Activated CD4-positive, alpha-beta T cell treated with anti-CD3 and anti-CD28 coated beads, Interleukin-2, amount 50 U/mL, for 24 hours (primary cell): ENCODE measurements around the gene CCDC148.
"Not testable (repeated sequence)": the region's sequence is repeated elsewhere in the genome, so short reads cannot be mapped to it uniquely, and the experiment has no call there.

Source experiments
- DNase-seq, 2 donors: peaks; one replicate each; pipeline ENCODE4 v3.0.0-alpha.2; 2020; ENCODE audit warnings: low read depth in 1 of 2, low spot score in 1 of 2

CCDC148 gene

DNA sequence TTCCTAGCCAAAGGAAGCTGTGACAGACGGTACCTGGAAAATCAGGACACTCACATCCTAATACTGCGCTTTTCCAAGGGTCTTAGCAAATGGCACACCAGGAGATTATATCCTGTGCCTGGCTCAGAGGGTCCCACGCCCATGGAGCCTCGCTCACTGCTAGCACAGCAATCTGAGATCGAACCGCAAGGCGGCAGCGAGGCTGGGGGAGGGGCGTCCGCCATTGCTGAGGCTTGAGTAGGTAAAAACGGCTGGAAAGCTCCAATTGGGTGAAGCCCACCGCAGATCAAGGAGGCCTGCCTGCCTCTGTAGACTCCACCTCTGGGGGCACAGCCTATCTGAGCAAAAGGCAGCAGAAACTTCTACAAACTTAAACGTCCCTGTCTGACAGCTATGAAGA, 22.8 kb downstream of the CCDC148 start:
- DNase-seq, result not testable (repeated sequence)

DNA sequence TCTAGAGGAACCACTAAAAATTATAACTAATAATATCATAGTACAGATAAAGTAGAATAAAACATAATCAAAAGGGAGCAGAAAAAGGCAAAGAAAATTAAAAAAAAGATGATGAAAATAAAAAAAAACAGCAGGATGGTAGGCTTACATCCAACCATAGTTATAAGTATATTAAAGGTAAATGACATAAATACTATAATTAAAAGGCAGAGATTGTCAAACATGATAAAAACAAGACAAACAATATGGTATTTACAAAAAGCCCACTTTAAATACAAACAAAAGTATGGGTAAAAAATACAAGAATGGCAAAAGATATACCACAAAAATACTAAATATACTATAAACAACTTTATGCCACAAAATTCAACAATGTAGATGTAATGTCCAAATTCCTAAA, 24.4 kb downstream of the CCDC148 start:
- DNase-seq, result no peak

DNA sequence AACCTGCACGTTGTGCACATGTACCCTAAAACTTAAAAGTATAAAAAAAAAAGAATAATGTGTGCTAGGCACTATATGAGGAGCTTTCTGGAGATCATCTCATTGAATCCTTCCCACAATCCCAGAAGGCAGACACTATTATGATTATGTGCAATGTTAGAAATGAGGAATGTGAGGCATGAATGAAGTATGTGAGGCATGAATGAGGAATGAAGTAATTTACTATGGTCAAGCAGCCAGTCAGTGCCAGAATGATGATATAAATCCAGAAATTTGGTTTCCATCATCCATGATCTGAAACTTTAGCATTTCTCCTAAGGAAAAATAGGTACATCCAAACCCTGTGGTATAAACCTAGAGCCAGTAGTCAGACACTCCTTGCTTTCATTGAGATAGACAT, 42.0 kb downstream of the CCDC148 start:
- no peak for DNase-seq

DNA sequence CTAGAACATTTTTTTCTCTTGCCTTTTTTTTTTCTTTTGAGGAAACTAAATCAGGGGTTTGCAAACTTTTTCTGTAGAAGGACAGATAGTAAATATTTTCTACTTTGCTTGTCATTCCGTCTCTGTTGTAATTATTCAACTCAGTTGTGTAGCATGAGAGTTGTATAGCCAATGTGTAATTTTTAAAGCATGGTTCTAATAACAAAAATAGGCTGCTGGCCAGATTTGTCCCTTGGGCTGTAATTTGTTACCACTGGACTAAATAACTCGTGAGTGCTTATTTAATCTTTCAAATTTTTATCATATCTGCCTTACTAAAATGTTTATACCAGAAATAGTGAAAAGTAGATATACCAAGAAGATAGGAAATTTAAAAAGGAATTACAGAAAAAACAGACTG, 43.0 kb downstream of the CCDC148 start:
- DNase-seq, result no peak

DNA sequence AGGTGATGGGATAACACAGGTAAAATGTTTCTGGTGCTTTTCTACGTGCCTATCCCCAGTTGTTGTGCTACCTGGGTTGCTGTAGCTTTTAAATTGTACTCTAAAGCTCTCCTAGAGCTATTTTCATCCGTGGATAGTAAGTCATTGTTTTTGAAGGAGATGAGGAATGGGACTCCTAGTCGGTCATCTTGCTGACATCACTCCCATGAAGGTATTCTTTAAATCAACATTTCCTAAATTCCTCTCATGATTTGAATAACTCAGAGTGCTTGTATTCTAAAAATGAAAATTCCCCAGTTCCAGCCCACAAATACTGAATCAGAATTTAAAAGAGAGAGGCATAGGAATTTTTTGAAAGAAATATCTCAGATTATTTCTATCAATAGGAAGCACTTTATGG, 44.3 kb downstream of the CCDC148 start:
- no peak for DNase-seq

DNA sequence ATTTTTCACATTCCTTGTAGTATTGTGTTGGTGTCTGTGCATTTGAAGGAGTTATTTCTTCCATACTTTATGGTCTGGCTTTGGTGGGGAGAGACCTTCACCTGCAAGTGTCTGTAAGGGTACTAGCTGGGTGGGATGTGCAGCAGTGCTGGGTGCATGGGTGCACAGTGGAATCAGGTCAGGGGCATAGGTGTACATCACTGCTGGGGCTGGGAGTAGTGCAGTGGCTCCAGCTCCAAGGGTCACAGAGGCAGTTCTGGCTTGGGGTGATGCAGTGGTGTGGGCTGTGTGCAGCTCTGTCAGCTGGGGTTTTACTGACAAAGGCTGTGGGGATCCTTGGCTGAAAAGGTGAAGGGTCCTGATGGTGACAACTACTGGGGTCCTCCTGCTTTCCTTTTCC, 44.8 kb downstream of the CCDC148 start:
- no peak for DNase-seq

DNA sequence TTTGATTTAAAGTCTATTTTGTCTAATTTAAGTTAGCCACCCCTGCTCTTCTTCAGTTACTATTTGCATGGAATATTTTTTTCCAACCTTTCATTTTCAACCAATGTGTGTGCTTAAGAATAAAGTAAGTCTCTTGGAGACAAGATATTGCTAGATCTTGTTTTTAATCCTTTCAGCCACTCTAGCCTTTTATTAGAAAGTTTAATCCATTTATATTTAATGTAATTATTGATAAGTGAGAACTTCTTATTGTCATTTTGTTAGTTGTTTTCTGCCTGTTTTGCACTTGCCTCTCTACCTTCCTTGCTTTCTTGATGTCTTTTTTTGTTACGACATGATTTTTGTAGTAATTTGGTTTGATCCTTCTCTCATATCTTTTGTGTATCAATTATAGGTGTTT, 46.4 kb downstream of the CCDC148 start:
- DNase-seq, result no peak

DNA sequence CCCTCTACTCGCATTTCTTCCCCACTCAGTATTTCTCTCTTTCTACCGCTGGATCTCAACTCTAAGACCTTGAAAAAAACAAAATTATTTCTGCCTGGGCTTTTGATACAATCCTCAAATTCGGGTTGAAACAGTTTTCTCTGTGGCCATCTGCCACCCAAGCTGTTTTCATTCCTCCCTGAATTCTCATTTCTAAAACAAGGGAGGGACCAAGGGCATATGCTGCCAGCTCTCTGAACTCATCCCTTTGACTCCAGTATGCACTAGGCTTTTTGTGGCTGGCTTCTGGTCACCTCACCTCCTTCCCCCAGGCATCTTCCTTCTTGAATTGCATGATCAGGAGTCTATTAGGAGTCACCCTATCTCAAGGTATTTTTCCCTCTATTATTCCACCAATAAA, 49.5 kb downstream of the CCDC148 start:
- DNase-seq, result no peak

DNA sequence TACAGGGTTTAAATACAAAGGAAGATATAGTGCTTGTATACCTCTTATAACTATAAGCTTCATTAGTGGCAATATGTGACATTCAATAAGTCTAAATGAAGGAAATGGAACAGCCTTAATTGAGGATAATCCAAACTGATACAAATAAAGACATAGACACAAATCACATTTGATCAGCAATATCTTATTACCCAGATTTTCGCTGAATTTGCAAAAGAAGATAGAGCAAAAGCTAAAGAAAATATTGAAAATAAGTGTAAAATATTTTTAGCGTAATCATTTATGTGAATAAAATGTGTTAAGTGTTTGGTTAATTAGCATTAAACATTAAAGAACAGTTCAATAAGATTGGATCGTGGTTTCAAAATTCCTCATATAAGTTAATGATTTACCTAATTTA, 51.2 kb downstream of the CCDC148 start:
- no peak for DNase-seq

DNA sequence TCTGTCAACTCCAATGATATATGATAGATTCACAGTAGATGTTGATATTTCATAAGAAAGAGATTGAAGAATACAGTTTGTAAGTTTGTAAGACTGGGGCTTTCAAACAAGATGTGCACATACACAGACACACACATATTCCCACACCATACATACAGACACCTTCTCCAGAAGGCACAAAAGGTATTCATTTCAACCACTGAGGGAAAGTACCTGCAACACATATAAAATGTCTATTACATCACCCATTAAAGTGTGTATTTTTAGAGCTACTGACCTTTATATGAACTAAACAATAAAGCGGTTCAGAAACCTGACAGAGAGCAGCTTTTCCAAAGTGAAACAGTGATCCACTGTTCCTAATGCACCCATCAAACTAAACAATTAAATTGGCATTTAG, 53.3 kb downstream of the CCDC148 start:
- DNase-seq, result no peak

DNA sequence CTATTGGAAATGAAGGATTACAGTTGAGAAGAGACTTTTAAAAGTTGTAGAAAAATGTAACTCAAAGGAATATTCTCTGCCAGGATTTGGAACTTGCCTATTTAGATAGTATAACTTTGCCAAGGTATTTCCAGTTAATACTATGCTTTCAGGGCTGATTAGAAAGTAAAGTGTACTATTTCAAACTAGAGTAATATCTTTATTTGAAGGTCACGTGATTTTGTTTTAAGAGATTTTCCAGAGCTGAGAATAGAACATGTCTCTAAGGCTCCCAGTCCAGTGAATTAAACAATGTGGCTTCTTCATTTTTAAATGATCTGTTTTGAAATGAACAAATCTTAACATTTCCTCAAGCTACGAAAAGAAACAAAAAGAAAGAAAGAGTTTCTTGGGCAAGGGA, 53.9 kb downstream of the CCDC148 start:
- DNase-seq, result no peak

DNA sequence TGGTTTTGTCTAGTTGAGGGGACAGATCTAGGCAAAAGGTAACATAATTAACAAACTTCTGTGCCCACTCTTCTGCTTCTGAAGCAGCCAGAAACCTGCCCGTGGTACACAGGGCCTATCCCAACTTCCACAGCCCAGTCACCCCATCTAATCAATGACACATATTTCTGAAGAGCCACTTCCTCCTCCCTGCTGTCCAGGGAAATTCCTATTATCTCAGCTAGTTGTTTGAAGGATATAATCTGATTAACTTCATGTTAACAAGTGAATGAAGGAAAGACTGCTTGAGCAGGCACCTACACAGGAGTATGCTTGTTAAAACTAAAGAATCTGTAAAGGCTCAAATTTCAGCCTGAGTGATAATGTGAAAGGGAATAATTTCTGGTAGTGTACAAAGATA, 61.4 kb downstream of the CCDC148 start:
- DNase-seq, result no peak

DNA sequence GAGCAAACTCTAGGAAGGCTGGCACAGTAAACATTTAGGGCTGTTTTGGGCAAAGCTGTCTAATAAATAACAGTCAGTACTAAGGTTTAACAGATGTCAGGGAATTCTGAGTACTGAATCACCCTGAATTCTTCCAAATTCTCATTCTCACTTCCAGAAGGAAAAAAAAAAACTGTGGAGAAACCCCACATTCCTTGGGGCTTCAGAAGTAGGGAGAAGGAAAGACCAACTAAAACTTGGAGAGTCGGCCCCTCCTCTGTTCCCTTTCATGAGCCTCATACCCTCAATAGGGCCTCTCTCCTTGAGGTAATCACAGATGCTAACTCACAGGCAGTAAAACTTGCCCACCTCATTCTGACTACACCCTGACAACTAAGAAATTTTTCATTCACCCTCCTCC, 62.1 kb downstream of the CCDC148 start:
- DNase-seq, result no peak

DNA sequence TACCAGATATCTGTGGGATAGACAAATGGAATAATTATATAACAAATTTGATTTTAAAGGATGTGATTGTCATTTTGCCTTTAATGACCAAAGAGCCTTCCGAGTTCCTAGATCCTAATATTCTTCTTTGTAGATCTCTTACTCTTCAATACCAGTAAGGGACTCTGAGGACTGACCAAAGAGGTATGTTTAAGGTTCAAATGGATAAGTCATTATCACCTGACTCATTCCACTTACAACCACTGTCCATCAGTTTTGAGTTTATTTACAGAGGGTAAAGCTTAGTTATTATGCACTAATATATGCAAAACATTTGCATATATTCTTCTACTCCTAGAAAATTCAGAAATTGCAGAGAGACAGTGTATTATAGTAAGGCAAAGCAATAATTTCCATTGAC, 62.7 kb downstream of the CCDC148 start:
- DNase-seq, result no peak

DNA sequence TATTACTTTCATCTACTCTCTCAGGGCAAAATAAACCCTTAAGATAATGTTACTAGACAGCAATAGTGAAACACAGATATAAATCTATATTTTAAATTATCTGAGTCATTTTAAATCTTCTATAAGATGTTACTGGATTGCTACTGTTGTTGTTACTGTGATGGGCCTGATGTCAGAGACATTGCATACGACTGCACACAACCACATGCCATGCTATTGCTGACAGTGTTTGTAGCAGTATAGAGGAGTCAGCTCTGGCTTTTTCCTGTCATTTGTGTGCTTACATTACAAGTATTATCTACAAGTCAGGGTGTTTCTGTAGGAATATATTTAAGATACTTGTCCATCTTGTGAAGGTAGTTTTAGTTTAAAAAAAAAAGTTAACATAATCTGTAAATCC, 63.9 kb downstream of the CCDC148 start:
- no peak for DNase-seq

DNA sequence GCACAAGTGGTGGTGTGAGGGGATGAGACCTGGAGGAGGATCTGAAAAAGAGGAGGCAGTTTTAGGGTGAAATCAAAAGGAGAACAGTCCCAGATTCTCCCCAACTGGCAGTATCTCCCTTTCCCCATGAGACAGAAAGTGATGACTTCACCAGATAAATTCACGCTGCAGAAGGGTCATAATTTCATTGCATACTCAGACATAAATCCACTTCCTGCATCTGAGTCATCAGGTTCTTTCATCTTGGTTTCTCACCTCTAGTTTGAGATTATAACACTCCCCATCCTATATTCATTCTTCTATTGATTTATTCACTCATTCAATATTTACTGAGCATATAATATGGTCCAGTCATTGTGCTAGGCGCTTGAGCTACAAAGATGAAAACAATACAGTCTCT, 64.7 kb downstream of the CCDC148 start:
- no peak for DNase-seq

DNA sequence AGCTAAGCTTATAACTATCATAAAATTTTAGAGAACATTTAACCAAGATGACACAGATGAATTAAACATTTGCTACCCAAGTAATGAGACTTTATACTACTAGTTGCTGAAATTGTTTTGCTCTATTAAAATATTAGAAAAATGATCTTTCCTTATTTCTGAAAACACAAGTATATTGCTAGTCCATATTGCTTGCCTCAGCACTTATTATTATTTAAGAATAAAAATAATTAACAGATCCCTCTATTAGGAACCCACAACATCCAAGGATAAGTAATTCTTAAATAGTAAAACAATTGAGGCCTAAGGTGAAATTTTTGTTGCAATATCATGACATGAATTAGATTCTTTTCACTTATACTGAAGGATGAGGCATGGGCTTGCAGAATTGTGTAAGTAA, 65.2 kb downstream of the CCDC148 start:
- DNase-seq, result no peak

DNA sequence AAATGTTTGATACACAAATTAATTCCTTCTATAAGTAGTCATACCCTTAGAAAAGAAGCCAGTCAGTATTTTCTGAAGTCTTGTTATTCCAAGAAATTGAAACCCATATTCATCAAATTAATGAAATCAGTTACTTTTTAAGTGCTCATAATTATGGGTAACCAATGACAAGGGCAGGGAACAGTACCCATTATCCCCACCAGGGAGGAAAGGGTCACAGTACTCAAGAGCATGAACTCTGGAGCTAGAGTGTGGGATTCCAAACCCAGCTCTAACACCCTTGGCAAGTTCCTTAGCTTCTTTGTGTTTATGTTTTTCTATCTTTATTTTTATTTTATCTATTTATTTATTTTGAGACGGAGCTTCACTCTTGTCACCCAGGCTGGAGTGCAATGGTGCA, 68.4 kb downstream of the CCDC148 start:
- DNase-seq, result no peak

DNA sequence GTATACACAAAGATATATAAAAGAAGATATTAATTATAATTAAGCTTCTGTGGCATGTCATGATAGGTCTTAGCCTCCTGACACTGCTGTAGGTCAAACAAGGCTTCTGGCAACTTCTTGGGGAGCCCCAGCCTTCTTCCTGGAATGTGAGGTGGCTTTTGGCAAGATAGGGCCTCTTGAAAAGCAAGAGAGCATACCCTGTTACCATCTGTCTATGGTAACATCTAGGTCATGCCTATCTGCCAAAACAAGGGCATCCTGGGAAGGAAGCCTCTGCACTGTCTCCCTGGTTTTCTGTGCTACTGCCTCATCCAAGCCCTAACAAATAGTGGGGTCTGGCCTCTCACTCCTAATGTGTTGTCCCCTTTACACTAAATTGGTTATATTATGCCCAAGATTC, 70.9 kb downstream of the CCDC148 start:
- DNase-seq, result no peak

DNA sequence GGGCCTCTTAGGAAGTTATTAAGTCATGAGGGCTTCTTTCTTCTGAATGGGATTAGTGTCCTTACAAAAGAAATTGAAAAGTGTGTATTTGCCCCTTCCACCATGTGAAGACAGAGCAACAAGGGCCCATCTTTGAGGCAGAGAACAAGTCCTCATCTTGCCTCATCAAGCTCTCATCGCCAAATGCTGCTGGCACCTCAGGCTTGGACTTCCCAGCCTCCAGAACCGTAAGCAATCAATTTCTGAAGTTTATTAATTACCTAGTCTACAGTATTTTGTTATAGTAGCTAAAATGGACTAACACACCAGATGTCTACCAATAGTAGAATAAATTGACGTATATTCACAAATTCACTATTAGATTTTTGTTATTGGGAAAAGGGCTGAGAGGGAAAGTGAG, 74.6 kb downstream of the CCDC148 start:
- no peak for DNase-seq

DNA sequence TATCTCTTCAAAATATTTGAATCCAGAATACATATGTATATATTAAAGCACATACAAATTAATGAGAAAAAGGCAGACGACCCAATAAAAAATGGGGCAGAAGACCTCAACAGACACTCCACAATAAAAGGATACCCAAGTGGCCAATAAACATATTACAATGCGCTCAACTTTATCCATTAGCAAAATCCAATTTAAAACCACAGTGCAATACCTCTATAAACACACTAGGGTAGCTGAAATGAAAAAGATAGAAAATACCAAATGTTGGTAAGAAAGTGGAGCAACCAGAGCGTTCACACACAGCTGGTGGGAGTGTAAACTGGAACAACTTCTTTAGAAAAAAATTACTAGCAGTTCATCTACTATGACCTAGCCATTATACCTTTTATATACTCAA, 75.3 kb downstream of the CCDC148 start:
- DNase-seq, result no peak

DNA sequence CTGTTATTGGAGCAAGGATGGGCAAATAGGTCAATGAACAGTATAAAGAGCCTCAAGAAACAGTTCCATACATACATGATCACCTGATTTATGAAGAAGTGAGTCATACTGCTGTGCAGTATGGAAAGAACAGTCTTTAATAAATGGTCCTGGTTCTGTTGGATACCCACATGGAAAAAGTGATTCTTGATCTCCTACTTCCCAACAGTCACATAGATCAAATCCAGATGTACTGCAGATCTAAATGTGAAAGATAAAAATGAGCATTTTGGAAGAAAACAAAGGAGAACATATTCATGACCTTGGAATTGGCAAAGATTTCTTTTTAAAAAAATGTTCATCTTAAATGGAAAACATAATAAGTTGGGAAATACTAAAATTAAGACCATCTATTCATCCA, 75.8 kb downstream of the CCDC148 start:
- DNase-seq, result no peak

DNA sequence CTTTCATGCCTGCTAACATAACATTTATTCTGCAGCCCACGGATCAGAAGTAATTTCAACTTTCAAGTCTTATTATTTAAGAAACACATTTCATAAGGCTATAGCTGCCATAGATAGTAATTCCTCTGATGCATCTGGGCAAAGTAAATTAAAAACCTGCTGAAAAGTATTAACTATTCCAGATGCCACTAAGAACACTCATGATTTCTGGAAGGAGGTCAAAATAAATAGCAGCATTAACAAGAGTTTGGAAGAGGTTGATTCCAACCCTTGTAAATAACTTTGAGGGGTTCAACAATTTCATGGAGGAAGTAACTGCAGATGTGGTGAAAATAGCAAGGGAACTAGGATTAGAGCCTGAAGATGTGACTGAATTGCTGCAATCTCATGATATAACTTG, 77.6 kb downstream of the CCDC148 start:
- no peak for DNase-seq

DNA sequence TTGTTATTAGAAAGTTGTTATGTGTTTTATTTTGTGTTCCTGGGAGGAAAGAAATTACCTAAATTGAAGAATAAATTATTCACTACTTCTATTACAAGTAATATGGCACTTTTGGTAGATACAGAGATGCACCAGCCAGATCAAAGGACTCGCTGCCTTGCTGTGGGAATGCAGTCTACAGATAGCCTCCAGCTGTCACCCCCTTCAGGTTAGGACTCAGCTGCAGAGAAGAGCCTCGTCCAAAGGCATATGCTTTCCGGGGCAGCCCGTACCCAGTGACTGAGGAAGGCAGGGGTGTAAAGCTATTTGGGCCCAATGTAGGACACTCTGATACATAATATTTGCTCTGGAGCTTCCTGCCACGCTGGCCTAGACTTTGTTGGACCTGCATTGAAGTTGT, 90.2 kb downstream of the CCDC148 start:
- no peak for DNase-seq
